NCI-H526 treated with DMSO at 0.1 percent for 48 hours (cell line): ENCODE measurements around the gene NFX1.
A peak's percentile ranks its signal among the peaks of the same experiment; 100 is the strongest.
"Not testable (repeated sequence)": the region's sequence is repeated elsewhere in the genome, so short reads cannot be mapped to it uniquely, and the experiment has no call there.

ENCODE experiments used
- DNase-seq: peaks from one replicate; lab custom pipeline; 2025; lab: John Stamatoyannopoulos, UW

NFX1 gene

DNA sequence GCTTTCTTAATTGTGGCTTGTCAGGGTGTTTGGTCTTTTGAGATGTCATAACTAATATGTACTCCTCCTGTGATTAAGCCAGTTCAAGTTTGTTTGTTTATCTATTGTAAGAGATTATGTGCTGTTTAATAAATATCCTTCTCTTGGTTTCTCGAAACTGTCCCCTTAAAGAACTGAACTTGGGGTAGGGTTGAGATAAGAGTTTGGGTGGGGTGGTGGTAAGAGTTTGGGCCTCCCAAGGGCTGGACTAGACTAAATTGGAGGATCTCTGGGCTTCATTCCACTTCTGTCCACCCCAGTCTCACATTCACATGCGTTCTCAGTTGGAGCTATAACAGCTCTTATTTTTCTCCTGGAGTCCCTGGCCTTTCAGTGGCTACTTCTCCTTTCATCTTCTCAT is 73.8 kb downstream of the NFX1 start:
- DNase-seq: no peak

- not testable (repeated sequence) for DNase-seq
Measured at GRCh38 chr9:33364814-33365213, 74.5 kb downstream of the NFX1 start.

- DNase-seq: no peak
Measured at GRCh38 chr9:33366979-33367480, 76.7 kb downstream of the NFX1 start.

- DNase-seq: no peak
Measured at GRCh38 chr9:33372900-33373299, 82.6 kb downstream of the NFX1 start.

- no peak for DNase-seq
Measured at GRCh38 chr9:33374190-33374589, 83.9 kb downstream of the NFX1 start.

GRCh38 chr9:33374634-33375237 is 84.4 kb downstream of the NFX1 start:
- DNase-seq: peak; percentile 51

- DNase-seq: no peak
Measured at GRCh38 chr9:33375238-33375840, 85.0 kb downstream of the NFX1 start.

GRCh38 chr9:33375841-33376321 is 85.6 kb downstream of the NFX1 start:
- DNase-seq: no peak

GRCh38 chr9:33377089-33377715 is 86.9 kb downstream of the NFX1 start:
- no peak for DNase-seq

DNA sequence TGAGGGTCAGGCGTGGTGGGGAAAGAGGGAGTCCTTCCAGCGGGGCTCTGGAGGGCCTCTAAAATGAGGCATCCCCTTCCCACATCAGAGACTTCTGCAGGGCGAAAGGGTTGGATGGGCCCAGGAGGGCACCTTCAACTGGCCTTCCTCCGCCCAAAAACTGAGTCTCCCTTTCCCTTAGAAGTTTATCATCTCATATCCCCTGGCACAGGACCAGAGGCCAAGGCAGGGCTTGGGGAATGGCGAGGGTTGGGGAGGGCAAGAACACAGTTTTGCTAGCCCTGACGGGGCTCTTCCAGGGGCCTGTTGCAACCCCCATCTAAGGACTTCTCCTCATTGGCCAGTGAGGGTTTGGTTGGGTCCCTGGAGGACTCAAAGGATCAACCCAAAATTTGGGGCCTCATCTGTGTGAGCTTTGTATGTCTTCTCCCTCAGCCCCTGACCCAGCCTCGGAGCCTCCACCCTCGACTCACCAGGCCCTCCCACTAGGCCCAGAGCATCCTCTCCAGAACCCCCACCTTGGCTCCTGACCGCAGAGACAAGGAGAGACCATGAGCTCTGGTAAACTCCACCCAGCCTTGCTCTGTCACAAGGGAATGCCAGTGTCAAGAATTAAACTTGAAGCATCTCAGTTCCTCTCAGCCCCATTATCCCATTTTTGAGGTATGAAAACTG is 87.9 kb downstream of the NFX1 start:
- DNase-seq: no peak

DNA sequence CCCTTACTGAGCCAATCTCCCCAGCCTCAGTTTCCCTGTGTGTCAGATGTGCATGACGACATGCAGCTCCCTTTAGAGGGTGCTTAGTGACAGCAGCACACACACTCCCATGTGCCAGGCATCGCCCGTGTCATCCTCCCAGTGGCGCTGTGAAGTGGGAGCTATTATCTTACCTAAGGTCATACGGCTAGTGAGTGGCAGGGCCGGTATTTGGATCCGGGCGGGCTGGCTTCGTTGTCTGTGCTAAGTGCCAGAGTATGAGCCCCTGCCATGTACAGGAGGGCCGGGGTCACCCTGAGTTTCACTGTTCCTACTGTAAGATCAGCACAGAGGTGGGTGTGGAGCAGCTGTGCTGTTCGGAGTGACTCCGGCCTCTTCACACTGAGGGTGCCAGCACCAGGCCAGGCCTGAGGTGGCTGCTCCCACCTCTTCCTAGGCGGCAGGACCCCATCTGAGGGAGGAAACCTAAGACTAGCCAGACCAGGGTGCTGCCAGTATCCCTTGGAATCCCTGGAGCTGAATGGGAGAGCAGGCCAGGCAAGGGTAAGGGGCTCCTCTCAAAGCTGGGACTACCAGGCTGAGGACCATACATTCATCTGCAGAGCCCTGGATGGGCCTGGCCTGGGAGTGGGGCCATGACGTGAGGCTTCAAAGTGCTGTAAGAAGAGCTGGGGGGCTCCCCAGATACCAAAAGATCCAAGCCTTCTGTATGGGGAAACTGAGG is 89.5 kb downstream of the NFX1 start:
- no peak for DNase-seq

DNA sequence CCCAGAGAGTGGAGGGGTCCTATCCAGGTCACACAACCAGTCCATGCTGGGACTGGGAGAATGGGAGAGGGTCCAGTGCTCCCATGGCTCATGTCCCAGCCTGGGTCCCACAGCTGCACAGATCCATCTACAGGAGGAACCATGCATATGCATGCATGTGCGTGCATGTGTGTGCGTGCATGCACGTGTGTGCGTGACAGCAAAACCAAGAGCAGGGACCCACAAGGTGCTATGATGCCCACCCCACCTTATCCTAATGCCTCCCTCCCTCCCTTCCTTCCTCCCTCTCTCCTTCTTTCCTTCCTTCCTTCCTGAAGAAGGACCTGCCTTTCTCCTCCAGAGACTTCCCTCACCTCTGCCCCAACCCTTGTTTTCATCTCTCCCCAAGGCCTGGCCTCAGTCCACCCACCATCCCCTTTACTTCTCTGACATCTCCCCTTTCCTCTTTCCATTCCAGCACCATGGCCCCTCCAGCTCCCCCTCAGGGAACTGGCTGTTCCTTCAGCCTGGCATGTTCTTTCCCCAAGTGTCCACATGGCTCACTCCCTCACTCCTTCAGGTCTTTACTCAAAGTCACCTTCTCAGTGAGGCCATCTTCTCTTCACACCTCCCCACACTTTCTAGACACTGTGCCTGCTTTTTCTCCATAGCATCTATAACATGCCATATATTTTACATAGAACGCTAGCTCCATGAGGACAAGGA is 90.2 kb downstream of the NFX1 start:
- DNase-seq: no peak

- no peak for DNase-seq
Measured at GRCh38 chr9:33381231-33381791, 91.0 kb downstream of the NFX1 start.

DNA sequence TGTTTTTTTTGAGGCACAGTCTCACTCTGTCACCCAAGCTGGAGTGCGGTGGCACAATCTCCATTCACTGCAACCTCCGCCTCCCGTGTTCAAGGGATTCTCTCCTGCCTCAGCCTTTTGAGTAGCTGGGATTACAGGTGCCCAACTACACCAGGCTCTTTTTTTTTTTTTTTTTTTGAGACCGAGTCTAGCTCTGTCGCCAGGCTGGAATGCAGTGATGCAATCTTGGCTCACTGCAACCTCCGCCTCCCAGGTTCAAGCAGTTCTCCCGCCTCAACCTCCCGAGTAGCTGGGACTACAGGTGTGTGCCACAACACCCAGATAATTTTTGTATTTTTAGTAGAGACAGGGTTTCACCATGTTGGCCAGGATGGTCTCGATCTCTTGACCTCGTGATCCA is 92.1 kb downstream of the NFX1 start:
- DNase-seq: not testable (repeated sequence)

- DNase-seq: not testable (repeated sequence)
Measured at GRCh38 chr9:33383396-33383795, 93.1 kb downstream of the NFX1 start.

DNA sequence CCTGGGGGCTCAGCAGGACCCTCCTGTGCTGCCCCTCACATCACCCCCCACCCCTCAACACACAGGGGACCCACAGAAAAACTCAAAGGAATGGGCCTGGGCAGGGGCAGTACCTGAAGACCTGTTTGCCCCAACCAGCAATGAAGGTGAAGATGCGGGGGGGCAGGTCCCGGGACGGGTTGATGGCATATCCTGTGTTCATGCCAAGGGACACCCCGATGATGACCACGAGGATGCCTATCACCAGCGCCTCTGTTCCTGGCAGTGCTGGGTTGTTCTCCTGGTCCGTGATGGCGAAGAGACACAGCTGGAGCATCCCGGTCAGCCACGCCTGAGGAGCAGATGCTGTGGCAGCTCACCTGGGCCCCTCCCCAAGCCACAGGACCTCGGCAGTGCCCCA is 95.2 kb downstream of the NFX1 start:
- DNase-seq: not testable (repeated sequence)

DNA sequence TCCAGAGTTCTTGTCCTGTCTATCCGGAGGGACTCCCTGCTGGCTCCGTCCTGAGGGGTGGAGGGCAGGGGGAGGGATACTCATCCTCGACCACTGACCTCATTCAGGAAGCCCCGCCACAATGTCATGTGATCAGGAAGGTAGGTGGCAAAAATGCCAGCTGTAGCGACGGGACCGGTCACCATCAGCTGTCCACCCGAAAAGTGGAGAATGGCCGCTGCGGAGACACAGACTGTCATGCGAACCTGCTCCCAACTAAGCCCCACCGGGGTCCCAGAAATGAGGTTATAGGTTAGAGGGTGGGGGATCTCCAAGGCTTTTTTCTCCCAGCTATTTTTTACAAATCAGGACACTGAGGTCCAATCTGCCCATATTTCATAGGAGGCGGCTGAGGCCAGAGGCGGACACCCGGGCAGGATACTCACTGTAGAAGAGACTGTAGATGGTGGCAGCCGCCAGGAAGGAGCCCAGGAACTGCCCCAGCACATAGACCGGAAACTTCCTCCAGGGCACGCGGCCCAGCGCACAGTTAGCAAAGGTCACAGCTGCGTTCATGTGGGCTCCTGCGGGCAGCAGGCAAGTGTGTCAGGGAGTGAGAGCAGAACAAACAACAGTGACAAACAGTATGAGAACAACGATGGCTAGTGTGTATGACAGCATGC is 95.8 kb downstream of the NFX1 start:
- not testable (repeated sequence) for DNase-seq

GRCh38 chr9:33386641-33386996 is 96.3 kb downstream of the NFX1 start:
- DNase-seq: not testable (repeated sequence)

DNA sequence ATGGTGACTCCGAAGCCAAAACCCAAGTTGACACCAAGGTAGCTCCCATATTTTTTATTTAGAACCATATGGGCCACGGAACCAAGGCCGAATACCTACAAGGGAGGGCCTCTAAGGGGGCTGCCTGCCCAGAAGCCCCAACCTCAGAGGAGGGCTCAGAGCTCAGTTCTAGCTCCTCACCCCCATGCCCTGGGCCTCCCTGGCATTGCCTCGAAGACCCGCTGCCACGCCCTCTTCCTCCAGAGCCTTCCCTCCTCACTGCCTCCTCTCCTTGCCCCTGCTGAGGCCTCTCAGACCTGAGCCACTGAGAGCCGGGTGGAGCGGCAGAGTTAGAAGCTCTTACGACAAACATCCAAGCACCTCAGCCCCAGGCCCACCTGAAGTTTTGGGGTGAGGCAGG is 96.7 kb downstream of the NFX1 start:
- not testable (repeated sequence) for DNase-seq
